Keratinocyte (primary cell): Measurements from ENCODE around the gene LTB4R2.

Experiments
- CTCF ChIP-seq, 3 experiments: IDR thresholded peaks in 1 of 3; conservative IDR thresholded peaks in 1 of 3; optimal IDR thresholded peaks in 1 of 3; 2 replicates in 2 of 3; 3 replicates in 1 of 3; pipeline versions ENCODE3 to v1.5.1; 2011; ENCODE audit warnings: low read length in 3 of 3, mild to moderate bottlenecking in 3 of 3, moderate library complexity in 2 of 3, control low read depth in 1 of 3, inconsistent platforms in 1 of 3; ENCODE audit not compliant: insufficient read depth in 2 of 3; ENCODE audit errors: extremely low read depth in 1 of 3
- EZH2 ChIP-seq: IDR thresholded peaks from one replicate; pipeline ENCODE4 v1.6.1; 2012; ENCODE audit warnings: inconsistent platforms, mild to moderate bottlenecking, low read length, moderate library complexity

- TF ChIP-seq CTCF (optimal IDR thresholded peaks at IDR 0.05 in 1 of 3, IDR thresholded peaks at IDR 0.05 in 1 of 3, conservative IDR thresholded peaks at IDR 0.05 in 1 of 3; ENCODE audit: extremely low read depth in 1 of 3, insufficient read depth in 2 of 3, low read length in 3 of 3) (no peak), EZH2 (no peak)
Observed at GRCh38 chr14:24269368-24269767, 40.6 kb upstream of the LTB4R2 start.
